NB4 (cell line): ENCODE results near the gene KCTD15.

Experiments used
- DNase-seq: peaks from one replicate; pipeline ENCODE4 v3.0.0; 2010; ENCODE audit warnings: low read depth
- H3K4me3 ChIP-seq: one replicate; pipeline ENCODE4 v1.5.1; 2011; ENCODE audit warnings: mild to moderate bottlenecking, low read depth, low read length, moderate library complexity
- CTCF ChIP-seq: IDR thresholded peaks from one replicate; pipeline ENCODE4 v1.5.1; 2012; ENCODE audit warnings: low read depth, low read length
- MAX ChIP-seq: IDR thresholded peaks from 2 replicates; pipeline ENCODE4 v1.6.1; 2011; ENCODE audit warnings: low read depth, low read length
- MYC ChIP-seq: IDR thresholded peaks from 2 replicates; pipeline ENCODE4 v1.6.1; 2011; ENCODE audit warnings: low read depth, low read length
- POLR2A ChIP-seq: IDR thresholded peaks from 2 replicates; pipeline ENCODE4 v1.6.1; 2011; ENCODE audit warnings: mild to moderate bottlenecking; ENCODE audit not compliant: insufficient read length; ENCODE audit errors: extremely low read depth

Gene KCTD15

GRCh38 chr19:33811736-33812387 lies 15.2 kb downstream of the KCTD15 start:
- DNase-seq = peak; percentile 58
- H3K4me3 ChIP-seq = no peak overlapping the region

GRCh38 chr19:33812388-33813330 lies 16.0 kb downstream of the KCTD15 start:
- no peak for DNase-seq
- TF ChIP-seq MYC (no peak), MAX (no peak), CTCF (no peak), POLR2A (no peak)
- H3K4me3 ChIP-seq = no peak overlapping the region

More at GRCh38 chr19:33811736-33812387, 15.2 kb downstream of the KCTD15 start:
- TF ChIP-seq CTCF (no peak), MAX (no peak), MYC (no peak), POLR2A (no peak)

- no peak for DNase-seq
- no peak overlapping the region for H3K4me3 ChIP-seq
- TF ChIP-seq MAX (no peak), MYC (no peak), CTCF (no peak), POLR2A (no peak)
Measured at GRCh38 chr19:33813391-33814101, 16.9 kb downstream of the KCTD15 start.

- no peak overlapping the region for H3K4me3 ChIP-seq
- no peak for TF ChIP-seq POLR2A
- TF ChIP-seq CTCF = no peak
- TF ChIP-seq MAX = no peak
- TF ChIP-seq MYC = no peak
- DNase-seq = no peak
Measured at GRCh38 chr19:33814181-33815165, 17.8 kb downstream of the KCTD15 start.
